ENCODE data around the gene ABCD4.

DNA sequence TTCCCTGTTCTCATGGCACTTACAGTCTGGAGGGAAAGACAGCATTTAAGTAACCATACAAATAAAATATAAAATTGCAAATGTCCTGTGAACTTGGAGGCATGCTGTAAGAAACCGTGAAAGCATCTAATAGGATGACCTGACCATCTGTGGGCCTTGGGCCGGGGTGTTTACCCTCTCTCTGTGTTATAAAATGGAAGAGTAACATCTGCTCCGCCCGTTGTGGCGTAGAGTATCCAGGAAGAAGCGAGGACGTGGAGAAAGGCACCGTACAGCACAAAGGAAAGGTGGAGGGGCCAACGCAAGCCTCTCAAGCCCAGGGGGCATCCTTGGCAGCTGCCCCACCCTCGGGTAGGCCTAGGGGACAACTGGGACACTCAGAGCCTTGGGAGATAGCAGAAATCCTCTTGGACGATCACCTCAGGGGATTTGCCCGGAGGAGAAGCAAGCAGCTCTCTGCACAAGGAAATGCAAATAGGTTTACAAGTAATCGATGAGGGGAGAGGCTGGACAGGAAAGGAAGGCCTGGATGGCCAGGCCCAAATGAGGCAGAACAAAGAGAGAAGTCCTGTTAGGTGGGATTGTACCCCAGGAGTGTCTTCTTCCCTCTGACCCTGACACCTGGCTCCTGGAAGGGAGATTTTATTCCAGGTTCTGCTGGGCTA, 37.3 kb downstream of the ABCD4 start:
- TF ChIP-seq, protein P1, sequence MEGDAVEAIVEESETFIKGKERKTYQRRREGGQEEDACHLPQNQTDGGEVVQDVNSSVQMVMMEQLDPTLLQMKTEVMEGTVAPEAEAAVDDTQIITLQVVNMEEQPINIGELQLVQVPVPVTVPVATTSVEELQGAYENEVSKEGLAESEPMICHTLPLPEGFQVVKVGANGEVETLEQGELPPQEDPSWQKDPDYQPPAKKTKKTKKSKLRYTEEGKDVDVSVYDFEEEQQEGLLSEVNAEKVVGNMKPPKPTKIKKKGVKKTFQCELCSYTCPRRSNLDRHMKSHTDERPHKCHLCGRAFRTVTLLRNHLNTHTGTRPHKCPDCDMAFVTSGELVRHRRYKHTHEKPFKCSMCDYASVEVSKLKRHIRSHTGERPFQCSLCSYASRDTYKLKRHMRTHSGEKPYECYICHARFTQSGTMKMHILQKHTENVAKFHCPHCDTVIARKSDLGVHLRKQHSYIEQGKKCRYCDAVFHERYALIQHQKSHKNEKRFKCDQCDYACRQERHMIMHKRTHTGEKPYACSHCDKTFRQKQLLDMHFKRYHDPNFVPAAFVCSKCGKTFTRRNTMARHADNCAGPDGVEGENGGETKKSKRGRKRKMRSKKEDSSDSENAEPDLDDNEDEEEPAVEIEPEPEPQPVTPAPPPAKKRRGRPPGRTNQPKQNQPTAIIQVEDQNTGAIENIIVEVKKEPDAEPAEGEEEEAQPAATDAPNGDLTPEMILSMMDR (conservative IDR thresholded peaks at IDR 0.05 in 1 of 2, IDR thresholded peaks at IDR 0.05 in 1 of 2; ENCODE audit: extremely low read depth in 1 of 2, insufficient read depth in 1 of 2, low read depth in 1 of 2, low read length in 2 of 2) = no peak
- TF ChIP-seq EZH2 (IDR thresholded peaks at IDR 0.05; ENCODE audit: borderline replicate concordance, low read length) = no peak

Measured in mammary epithelial cell (primary cell).